ENCODE measurements around the gene CCNL2. TPM values are rescaled to one million over a fixed set of nuclear protein-coding genes. Genes with fewer than 3 reads are reported as not detected.

Gene CCNL2
- total and polyA plus RNA-seq, 2 of the 13 experiments (the other 11 are each of a cell fraction or from before 2014, with no cell fraction given): 105 to 340 TPM

DNA sequence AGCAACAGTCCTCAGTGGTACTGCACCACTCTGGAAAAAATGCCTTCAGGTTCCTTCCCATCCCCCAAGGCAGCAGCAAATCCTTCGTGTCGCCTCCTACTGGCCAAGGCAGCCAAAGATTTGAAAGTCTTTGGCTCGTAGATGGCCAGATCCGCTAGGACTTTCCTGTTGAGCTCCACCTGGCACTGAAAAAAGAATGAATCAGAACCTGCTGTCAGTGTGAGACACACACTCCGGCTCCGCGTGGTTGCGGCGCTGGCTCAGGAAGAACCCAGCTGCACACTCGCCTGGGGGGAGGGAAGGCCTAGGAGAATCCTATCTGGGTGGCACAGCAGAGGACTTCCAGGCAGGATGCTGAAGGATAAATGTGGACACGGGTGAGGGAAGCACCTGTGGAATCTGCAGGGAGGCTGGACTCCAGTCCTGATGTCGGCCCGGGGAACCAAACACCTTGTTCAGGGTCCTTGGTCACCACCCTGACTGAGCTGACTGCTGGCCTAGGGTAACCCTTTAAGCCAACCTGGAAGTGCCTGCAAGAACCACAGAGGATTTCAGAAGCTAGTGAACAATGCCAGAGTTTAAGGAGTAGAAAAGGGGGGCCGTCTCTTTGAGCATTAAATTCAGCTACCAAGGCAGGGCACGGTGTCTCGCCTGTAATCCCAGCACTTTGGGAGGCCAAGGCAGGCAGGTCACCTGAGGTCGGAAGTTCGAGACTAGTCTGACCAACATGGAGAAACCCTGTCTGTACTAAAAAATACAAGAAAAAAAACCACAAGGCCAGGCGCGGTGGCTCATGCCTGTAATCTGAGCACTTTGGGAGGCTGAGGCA lies 3.2 kb upstream of the CCNL2 start (continued):
- TF ChIP-seq, protein P1, sequence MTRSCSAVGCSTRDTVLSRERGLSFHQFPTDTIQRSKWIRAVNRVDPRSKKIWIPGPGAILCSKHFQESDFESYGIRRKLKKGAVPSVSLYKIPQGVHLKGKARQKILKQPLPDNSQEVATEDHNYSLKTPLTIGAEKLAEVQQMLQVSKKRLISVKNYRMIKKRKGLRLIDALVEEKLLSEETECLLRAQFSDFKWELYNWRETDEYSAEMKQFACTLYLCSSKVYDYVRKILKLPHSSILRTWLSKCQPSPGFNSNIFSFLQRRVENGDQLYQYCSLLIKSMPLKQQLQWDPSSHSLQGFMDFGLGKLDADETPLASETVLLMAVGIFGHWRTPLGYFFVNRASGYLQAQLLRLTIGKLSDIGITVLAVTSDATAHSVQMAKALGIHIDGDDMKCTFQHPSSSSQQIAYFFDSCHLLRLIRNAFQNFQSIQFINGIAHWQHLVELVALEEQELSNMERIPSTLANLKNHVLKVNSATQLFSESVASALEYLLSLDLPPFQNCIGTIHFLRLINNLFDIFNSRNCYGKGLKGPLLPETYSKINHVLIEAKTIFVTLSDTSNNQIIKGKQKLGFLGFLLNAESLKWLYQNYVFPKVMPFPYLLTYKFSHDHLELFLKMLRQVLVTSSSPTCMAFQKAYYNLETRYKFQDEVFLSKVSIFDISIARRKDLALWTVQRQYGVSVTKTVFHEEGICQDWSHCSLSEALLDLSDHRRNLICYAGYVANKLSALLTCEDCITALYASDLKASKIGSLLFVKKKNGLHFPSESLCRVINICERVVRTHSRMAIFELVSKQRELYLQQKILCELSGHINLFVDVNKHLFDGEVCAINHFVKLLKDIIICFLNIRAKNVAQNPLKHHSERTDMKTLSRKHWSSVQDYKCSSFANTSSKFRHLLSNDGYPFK (CRISPR knock-in tag; IDR thresholded peaks at IDR 0.05; ENCODE audit: borderline replicate concordance): no peak
- 0 out of 2 replicates have a peak, but pooled peaks have one; percentile 44 for TF ChIP-seq ZNF124 (CRISPR knock-in tag; IDR thresholded peaks at IDR 0.05)
- TF ChIP-seq, protein P2, sequence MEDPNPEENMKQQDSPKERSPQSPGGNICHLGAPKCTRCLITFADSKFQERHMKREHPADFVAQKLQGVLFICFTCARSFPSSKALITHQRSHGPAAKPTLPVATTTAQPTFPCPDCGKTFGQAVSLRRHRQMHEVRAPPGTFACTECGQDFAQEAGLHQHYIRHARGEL (CRISPR knock-in tag; IDR thresholded peaks at IDR 0.05): 0 out of 2 replicates have a peak, but pooled peaks have one; percentile 25
- TF ChIP-seq ZNF749 (CRISPR knock-in tag; IDR thresholded peaks at IDR 0.05; ENCODE audit: borderline replicate concordance): no peak
- TF ChIP-seq, protein P3, sequence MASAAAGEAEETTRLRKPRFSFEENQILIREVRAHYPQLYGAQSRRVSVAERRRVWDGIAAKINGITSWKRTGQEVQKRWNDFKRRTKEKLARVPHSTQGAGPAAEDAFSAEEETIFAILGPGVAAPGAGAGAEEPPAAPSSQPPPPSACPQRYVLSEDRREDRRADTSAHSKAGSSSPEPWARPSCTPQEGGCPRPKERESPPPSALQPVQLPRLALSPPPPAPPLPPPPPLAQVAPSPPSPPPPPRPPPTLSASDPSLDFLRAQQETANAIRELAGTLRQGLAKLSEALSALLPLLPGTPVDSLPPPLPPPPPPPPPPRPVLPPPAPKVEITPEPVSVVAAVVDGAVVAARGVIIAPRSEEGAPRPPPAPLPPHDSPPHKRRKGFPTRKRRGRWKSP (CRISPR knock-in tag; IDR thresholded peaks at IDR 0.05): no peak
- 0 out of 2 replicates have a peak, but pooled peaks have one; percentile 7 for TF ChIP-seq SMYD3 (CRISPR knock-in tag; IDR thresholded peaks at IDR 0.05)
- peak; percentile 43; the same call in 1 of the 2 replicates for TF ChIP-seq NRL (CRISPR knock-in tag; IDR thresholded peaks at IDR 0.05; ENCODE audit: borderline replicate concordance)
- TF ChIP-seq PHF20 (CRISPR knock-in tag; IDR thresholded peaks at IDR 0.05): no peak
- TF ChIP-seq NCOA1 (CRISPR knock-in tag; IDR thresholded peaks at IDR 0.05): no peak
- TF ChIP-seq ZNF3 (CRISPR knock-in tag; IDR thresholded peaks at IDR 0.05): no peak
- no peak for TF ChIP-seq SRSF1 (optimal IDR thresholded peaks at IDR 0.05; ENCODE audit: low read depth, low read length)
- TF ChIP-seq PHF5A (CRISPR knock-in tag; IDR thresholded peaks at IDR 0.05; ENCODE audit: low read depth, unreplicated experiment): no peak
- peak; percentile 37; the same call in 1 of the 3 replicates for TF ChIP-seq MXI1 (IDR thresholded peaks at IDR 0.05; ENCODE audit: borderline replicate concordance, low read depth, low read length)
- no peak for TF ChIP-seq ZKSCAN1 (IDR thresholded peaks at IDR 0.05; ENCODE audit: low read length)
- no peak for TF ChIP-seq ZNF816 (CRISPR knock-in tag; IDR thresholded peaks at IDR 0.05; ENCODE audit: borderline replicate concordance)
- TF ChIP-seq HNRNPLL (IDR thresholded peaks at IDR 0.05; ENCODE audit: low read depth, low read length, poor library complexity, severe bottlenecking): no peak
- no peak for TF ChIP-seq DNMT1 (CRISPR knock-in tag; IDR thresholded peaks at IDR 0.05)
- no peak for TF ChIP-seq PITX1 (CRISPR knock-in tag; IDR thresholded peaks at IDR 0.05)
- no peak for TF ChIP-seq EEA1 (CRISPR knock-in tag; IDR thresholded peaks at IDR 0.05; ENCODE audit: borderline replicate concordance)
- TF ChIP-seq ZNF225 (CRISPR knock-in tag; IDR thresholded peaks at IDR 0.05): no peak
- TF ChIP-seq BORCS8-MEF2B (CRISPR knock-in tag; IDR thresholded peaks at IDR 0.05): peak; percentile 27; the same call in 1 of the 2 replicates
- no peak for TF ChIP-seq ARNT (IDR thresholded peaks at IDR 0.05)
- TF ChIP-seq ZNF367 (CRISPR knock-in tag; IDR thresholded peaks at IDR 0.05; ENCODE audit: borderline replicate concordance): no peak
- TF ChIP-seq ZNF790 (CRISPR knock-in tag; IDR thresholded peaks at IDR 0.05; ENCODE audit: borderline replicate concordance): no peak
- TF ChIP-seq, protein P4, sequence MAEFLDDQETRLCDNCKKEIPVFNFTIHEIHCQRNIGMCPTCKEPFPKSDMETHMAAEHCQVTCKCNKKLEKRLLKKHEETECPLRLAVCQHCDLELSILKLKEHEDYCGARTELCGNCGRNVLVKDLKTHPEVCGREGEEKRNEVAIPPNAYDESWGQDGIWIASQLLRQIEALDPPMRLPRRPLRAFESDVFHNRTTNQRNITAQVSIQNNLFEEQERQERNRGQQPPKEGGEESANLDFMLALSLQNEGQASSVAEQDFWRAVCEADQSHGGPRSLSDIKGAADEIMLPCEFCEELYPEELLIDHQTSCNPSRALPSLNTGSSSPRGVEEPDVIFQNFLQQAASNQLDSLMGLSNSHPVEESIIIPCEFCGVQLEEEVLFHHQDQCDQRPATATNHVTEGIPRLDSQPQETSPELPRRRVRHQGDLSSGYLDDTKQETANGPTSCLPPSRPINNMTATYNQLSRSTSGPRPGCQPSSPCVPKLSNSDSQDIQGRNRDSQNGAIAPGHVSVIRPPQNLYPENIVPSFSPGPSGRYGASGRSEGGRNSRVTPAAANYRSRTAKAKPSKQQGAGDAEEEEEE (CRISPR knock-in tag; IDR thresholded peaks at IDR 0.05; ENCODE audit: borderline replicate concordance): no peak
